ENCODE measurements around the gene SIGLECL1. TPM values are rescaled to one million over a fixed set of nuclear protein-coding genes. Genes with fewer than 3 reads are reported as not detected.

The SIGLECL1 gene
- total RNA-seq, 5 donors from 2014 or later (not counting 1 experiment from before 2014, with no cell fraction given), result not detected

DNA sequence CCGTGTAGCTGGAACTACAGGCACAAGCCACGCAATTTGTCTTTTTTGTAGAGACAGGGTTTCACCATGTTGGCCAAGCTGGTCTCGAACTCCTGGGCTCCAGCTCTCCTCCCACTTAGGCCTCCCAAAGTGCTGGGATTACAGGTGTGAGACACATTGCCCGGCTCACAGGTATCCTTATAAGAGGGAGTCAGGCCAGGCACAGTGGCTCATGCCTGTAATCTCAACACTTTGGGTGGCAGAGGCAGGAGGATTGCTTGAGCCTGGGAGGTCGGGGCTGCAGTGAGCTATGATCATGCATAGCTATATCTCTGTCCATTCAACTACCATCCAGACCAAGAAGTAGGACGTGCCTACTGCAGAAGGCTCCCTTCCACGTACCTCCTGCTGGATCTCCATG, 50.4 kb downstream of the SIGLECL1 start:
- DNase-seq (no peak), ATAC-seq (replicated peaks in 1 of 4) (no peak)
- H3K4me3 ChIP-seq (ENCODE audit: control insufficient read depth in 1 of 2, extremely low read depth in 1 of 2, low read length in 1 of 2), result no peak overlapping the region
- CTCF ChIA-PET, result no interaction called here
- peaks cover 0 to 29% of the 10 kb centered on the region in 2 experiments for H3K27me3 ChIP-seq (replicated peaks in 1 of 2; ENCODE audit: control insufficient read depth in 2 of 2, extremely low read depth in 1 of 2, insufficient read depth in 2 of 2, low read length in 1 of 2)
- peaks cover 24 to 28% of the 10 kb centered on the region in 2 donors for H3K27me3 Mint-ChIP-seq
- H3K27ac ChIP-seq (ENCODE audit: low read length), result no peak overlapping the region
- no peak overlapping the region for H3K4me3 Mint-ChIP-seq
- H3K4me1 ChIP-seq (ENCODE audit: control insufficient read depth in 1 of 2, extremely low read depth in 1 of 2, insufficient read depth in 2 of 2, low read length in 2 of 2), result no peaks in the 10 kb centered on the region
- H3K36me3 ChIP-seq (ENCODE audit: control insufficient read depth in 2 of 2, extremely low read depth in 1 of 2, insufficient read depth in 1 of 2, low read length in 1 of 2), result no peaks in the 10 kb centered on the region
- H3K9me3 Mint-ChIP-seq, result peaks cover 4 to 23% (median 7%) of the 10 kb centered on the region in 3 donors
- no peaks in the 10 kb centered on the region for H3K36me3 Mint-ChIP-seq
- no peaks in the 10 kb centered on the region for H3K9me3 ChIP-seq
- H3K27ac Mint-ChIP-seq, result no peak overlapping the region
- no peaks in the 10 kb centered on the region for H3K4me1 Mint-ChIP-seq
- WGBS (ENCODE audit: insufficient coverage), result 81% methylated on average over 4 of the region's 7 CpGs
- POLR2A ChIA-PET, result no interaction called here

GRCh38 chr19:51305479-51305878, 54.6 kb downstream of the SIGLECL1 start:
- peaks cover 4 to 40% (median 16%) of the 10 kb centered on the region in 3 donors for H3K9me3 Mint-ChIP-seq
- WGBS (ENCODE audit: insufficient coverage), result 67% methylated on average over 1 of the region's 3 CpGs
- ChIA-PET POLR2A (no interaction called here), CTCF (no interaction called here)
- Histone ChIP-seq H3K4me1 (ENCODE audit: control insufficient read depth in 1 of 2, extremely low read depth in 1 of 2, insufficient read depth in 2 of 2, low read length in 2 of 2) (no peaks in the 10 kb centered on the region), H3K4me3 (ENCODE audit: control insufficient read depth in 1 of 2, extremely low read depth in 1 of 2, low read length in 1 of 2) (no peak overlapping the region), H3K27ac (ENCODE audit: low read length) (no peak overlapping the region), H3K9me3 (no peaks in the 10 kb centered on the region), H3K36me3 (ENCODE audit: control insufficient read depth in 2 of 2, extremely low read depth in 1 of 2, insufficient read depth in 1 of 2, low read length in 1 of 2) (no peaks in the 10 kb centered on the region), H3K27me3 (replicated peaks in 1 of 2; ENCODE audit: control insufficient read depth in 2 of 2, extremely low read depth in 1 of 2, insufficient read depth in 2 of 2, low read length in 1 of 2) (peaks cover 0 to 28% of the 10 kb centered on the region in 2 experiments)
- H3K36me3 Mint-ChIP-seq, result peaks cover 3% of the 10 kb centered on the region
- H3K4me1 Mint-ChIP-seq, result no peaks in the 10 kb centered on the region
- no peak overlapping the region for H3K4me3 Mint-ChIP-seq
- no peak for DNase-seq
- H3K27ac Mint-ChIP-seq, result no peak overlapping the region
- no peak for ATAC-seq (replicated peaks in 1 of 4)
- H3K27me3 Mint-ChIP-seq, result peaks cover 40 to 45% of the 10 kb centered on the region in 2 donors

DNA sequence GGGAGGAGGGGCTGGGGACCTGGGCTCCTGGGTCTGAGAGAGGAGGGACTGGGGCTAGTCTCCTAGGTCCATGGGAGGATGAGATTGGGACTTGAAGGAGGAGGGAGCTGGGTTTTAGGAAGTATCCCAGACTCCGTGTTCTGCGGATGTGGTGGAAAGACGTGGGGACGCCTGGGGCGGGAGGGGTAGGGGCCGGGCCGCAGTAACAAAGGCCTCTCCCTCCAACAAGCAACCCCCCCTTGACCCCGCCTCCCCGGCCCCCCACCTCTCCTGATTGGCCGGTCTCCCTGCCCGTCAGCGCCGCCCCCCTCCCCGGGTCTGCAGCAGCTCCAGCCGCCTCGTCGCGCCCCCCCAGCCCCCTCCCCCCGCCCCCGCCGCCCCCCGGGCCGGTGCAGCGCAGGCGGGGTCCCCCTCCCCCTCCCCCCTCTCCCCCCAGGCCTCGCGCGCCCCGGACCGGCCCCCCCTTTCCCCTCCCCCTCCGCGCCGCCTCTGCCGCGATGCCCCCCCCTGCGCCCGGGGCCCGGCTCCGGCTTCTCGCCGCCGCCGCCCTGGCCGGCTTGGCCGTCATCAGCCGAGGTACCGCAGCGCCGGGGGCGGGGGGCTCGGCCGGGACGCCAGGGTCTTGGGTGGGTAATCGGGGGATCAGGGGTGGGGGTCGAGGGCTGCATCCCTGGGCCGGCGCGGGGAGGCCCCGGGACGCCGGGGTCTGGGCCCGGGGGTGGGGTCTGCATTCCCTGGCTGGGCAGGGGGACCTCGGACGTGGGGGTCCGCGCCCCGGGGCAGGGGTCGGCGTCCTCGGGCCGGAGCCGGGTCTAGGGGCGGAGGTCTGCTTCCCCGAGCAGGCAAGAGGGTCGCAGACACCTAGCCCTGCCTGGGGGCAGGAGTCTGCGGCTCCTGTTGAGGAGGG, 60.7 kb downstream of the SIGLECL1 start, which contains the start of gene IGLON5:
Gene IGLON5, plus strand, starts transcription at position 294 of the 907 bp plus-strand sequence. Its CDS starts 204 bp downstream, at position 498.
- Mint-ChIP-seq H3K27me3 (peaks cover 43 to 58% of the 10 kb centered on the region in 2 donors), H3K36me3 (peaks cover 3% of the 10 kb centered on the region), H3K27ac (no peak within 1 kb of the TSS), H3K9me3 (peaks cover 4 to 20% (median 12%) of the 10 kb centered on the region in 3 donors), H3K4me3 (no peak within 1 kb of the TSS), H3K4me1 (peaks cover 0 to 7% (median 5%) of the 10 kb centered on the region in 3 donors)
- no peak within 1 kb of the TSS for H3K4me3 ChIP-seq (ENCODE audit: control insufficient read depth in 1 of 2, extremely low read depth in 1 of 2, low read length in 1 of 2)
- ATAC-seq (replicated peaks in 1 of 4) (no peak), DNase-seq (no peak)
- H3K36me3 ChIP-seq (ENCODE audit: control insufficient read depth in 2 of 2, extremely low read depth in 1 of 2, insufficient read depth in 1 of 2, low read length in 1 of 2), result no peaks in the 10 kb centered on the region
- 20% methylated on average over 39 of the region's 76 CpGs for WGBS (ENCODE audit: insufficient coverage)
- no peaks in the 10 kb centered on the region for H3K9me3 ChIP-seq
- H3K27ac ChIP-seq (ENCODE audit: low read length), result no peak within 1 kb of the TSS
- peaks cover 0 to 33% of the 10 kb centered on the region in 2 experiments for H3K27me3 ChIP-seq (replicated peaks in 1 of 2; ENCODE audit: control insufficient read depth in 2 of 2, extremely low read depth in 1 of 2, insufficient read depth in 2 of 2, low read length in 1 of 2)
- ChIA-PET POLR2A (no interaction called here), CTCF (no interaction called here)
- H3K4me1 ChIP-seq (ENCODE audit: control insufficient read depth in 1 of 2, extremely low read depth in 1 of 2, insufficient read depth in 2 of 2, low read length in 2 of 2), result no peaks in the 10 kb centered on the region

- ChIA-PET POLR2A (no interaction called here), CTCF (interaction anchor here in 1 of 2 donors (0.7 kb wide), 1 partner anchor 81 kb away, joined by 3 read pairs; no protein-coding TSS in a partner anchor)
- Mint-ChIP-seq H3K36me3 (no peaks in the 10 kb centered on the region), H3K27me3 (peaks cover 32 to 39% of the 10 kb centered on the region in 2 donors), H3K4me3 (no peak overlapping the region), H3K27ac (no peak overlapping the region), H3K4me1 (peaks cover 0 to 7% (median 5%) of the 10 kb centered on the region in 3 donors), H3K9me3 (peaks cover 4% of the 10 kb centered on the region in 3 donors)
- no peaks in the 10 kb centered on the region for H3K36me3 ChIP-seq (ENCODE audit: control insufficient read depth in 2 of 2, extremely low read depth in 1 of 2, insufficient read depth in 1 of 2, low read length in 1 of 2)
- no peaks in the 10 kb centered on the region for H3K9me3 ChIP-seq
- H3K4me3 ChIP-seq (ENCODE audit: control insufficient read depth in 1 of 2, extremely low read depth in 1 of 2, low read length in 1 of 2), result no peak overlapping the region
- H3K27ac ChIP-seq (ENCODE audit: low read length), result no peak overlapping the region
- no peaks in the 10 kb centered on the region for H3K4me1 ChIP-seq (ENCODE audit: control insufficient read depth in 1 of 2, extremely low read depth in 1 of 2, insufficient read depth in 2 of 2, low read length in 2 of 2)
- H3K27me3 ChIP-seq (replicated peaks in 1 of 2; ENCODE audit: control insufficient read depth in 2 of 2, extremely low read depth in 1 of 2, insufficient read depth in 2 of 2, low read length in 1 of 2), result peaks cover 0 to 46% of the 10 kb centered on the region in 2 experiments
- no peak for ATAC-seq (replicated peaks in 1 of 4)
- 73% methylated on average over 4 of the region's 8 CpGs for WGBS (ENCODE audit: insufficient coverage)
- no peak for DNase-seq
Measured at GRCh38 chr19:51316688-51317087, 65.8 kb downstream of the SIGLECL1 start.

DNA sequence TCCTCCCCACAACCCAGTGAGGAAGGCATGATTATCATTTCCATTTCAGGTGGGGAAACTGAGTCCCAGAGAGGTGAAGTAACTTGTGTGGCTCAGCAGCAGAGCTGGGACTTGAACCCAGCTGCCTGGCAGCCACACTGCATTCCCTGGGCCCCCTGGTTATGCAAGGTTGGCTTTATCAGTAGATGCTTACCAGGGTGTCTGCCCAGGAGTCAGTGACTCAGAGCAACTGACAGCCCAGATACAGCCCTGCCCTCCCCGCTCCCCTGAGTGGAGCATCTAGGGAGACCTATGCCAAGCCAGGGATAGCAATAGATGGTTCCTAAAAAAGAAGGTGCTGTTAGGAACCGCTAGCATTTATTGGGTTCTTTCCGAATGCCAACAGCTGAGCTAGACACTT, 66.5 kb downstream of the SIGLECL1 start:
- Histone ChIP-seq H3K4me1 (ENCODE audit: control insufficient read depth in 1 of 2, extremely low read depth in 1 of 2, insufficient read depth in 2 of 2, low read length in 2 of 2) (no peaks in the 10 kb centered on the region), H3K27ac (ENCODE audit: low read length) (no peak overlapping the region), H3K4me3 (ENCODE audit: control insufficient read depth in 1 of 2, extremely low read depth in 1 of 2, low read length in 1 of 2) (no peak overlapping the region), H3K27me3 (replicated peaks in 1 of 2; ENCODE audit: control insufficient read depth in 2 of 2, extremely low read depth in 1 of 2, insufficient read depth in 2 of 2, low read length in 1 of 2) (peaks cover 0 to 47% of the 10 kb centered on the region in 2 experiments), H3K9me3 (no peaks in the 10 kb centered on the region), H3K36me3 (ENCODE audit: control insufficient read depth in 2 of 2, extremely low read depth in 1 of 2, insufficient read depth in 1 of 2, low read length in 1 of 2) (no peaks in the 10 kb centered on the region)
- Mint-ChIP-seq H3K4me1 (peaks cover 0 to 5% (median 3%) of the 10 kb centered on the region in 3 donors), H3K4me3 (no peak overlapping the region), H3K27me3 (peaks cover 29 to 36% of the 10 kb centered on the region in 2 donors), H3K9me3 (peaks cover 4% of the 10 kb centered on the region in 3 donors), H3K27ac (no peak overlapping the region), H3K36me3 (no peaks in the 10 kb centered on the region)
- WGBS (ENCODE audit: insufficient coverage), result 94% methylated on average over 3 of the region's 3 CpGs
- CTCF ChIA-PET, result interaction anchor here in 1 of 2 donors (0.5 kb wide), 1 partner anchor 12 kb away, joined by 3 read pairs; no protein-coding TSS in a partner anchor
- DNase-seq (no peak), ATAC-seq (replicated peaks in 1 of 4) (no peak)
- POLR2A ChIA-PET, result no interaction called here

DNA sequence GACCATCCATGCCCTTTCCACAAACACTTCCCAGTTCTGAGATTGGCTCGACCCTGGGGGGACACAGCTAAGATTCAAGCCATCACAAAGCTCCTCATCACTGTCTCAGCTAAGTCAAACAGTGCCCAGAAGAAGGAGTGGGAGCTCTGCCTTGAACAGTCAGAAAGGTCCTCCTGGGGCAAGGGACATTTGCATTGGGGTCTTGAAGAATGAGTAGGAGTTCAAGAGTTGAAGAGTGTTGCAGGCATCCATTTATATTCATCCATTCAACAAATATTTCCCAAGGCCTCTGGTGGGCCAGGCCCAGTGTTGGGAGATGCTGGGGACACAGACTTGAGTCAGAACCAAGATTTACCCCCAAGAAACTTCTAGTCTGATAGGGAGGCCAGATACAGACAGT, 67.1 kb downstream of the SIGLECL1 start:
- Histone ChIP-seq H3K36me3 (ENCODE audit: control insufficient read depth in 2 of 2, extremely low read depth in 1 of 2, insufficient read depth in 1 of 2, low read length in 1 of 2) (no peaks in the 10 kb centered on the region), H3K27me3 (replicated peaks in 1 of 2; ENCODE audit: control insufficient read depth in 2 of 2, extremely low read depth in 1 of 2, insufficient read depth in 2 of 2, low read length in 1 of 2) (peaks cover 0 to 41% of the 10 kb centered on the region in 2 experiments), H3K4me1 (ENCODE audit: control insufficient read depth in 1 of 2, extremely low read depth in 1 of 2, insufficient read depth in 2 of 2, low read length in 2 of 2) (no peaks in the 10 kb centered on the region), H3K4me3 (ENCODE audit: control insufficient read depth in 1 of 2, extremely low read depth in 1 of 2, low read length in 1 of 2) (no peak overlapping the region), H3K27ac (ENCODE audit: low read length) (no peak overlapping the region), H3K9me3 (no peaks in the 10 kb centered on the region)
- ATAC-seq (replicated peaks in 1 of 4) (no peak), DNase-seq (no peak)
- Mint-ChIP-seq H3K9me3 (peaks cover 4% of the 10 kb centered on the region in 3 donors), H3K27ac (no peak overlapping the region), H3K4me3 (no peak overlapping the region), H3K27me3 (peaks cover 30 to 39% of the 10 kb centered on the region in 2 donors), H3K4me1 (peaks cover 0 to 3% (median 0%) of the 10 kb centered on the region in 3 donors), H3K36me3 (no peaks in the 10 kb centered on the region)
- WGBS (ENCODE audit: insufficient coverage), result no CpG with 5 or more reads among the region's 1 CpG
- ChIA-PET CTCF (interaction anchor here in 1 of 2 donors (0.5 kb wide), 1 partner anchor 12 kb away, joined by 3 read pairs; no protein-coding TSS in a partner anchor), POLR2A (no interaction called here)

Measured in T-cell (primary cell).